ENCODE results near the gene CLIP3.

CLIP3 gene

GRCh38 chr19:36006955-36007354 is 25.7 kb downstream of the CLIP3 start:
- no peak for TF ChIP-seq CTCF (IDR thresholded peaks at IDR 0.05; ENCODE audit: low read depth, low read length)
- DNase-seq (ENCODE audit: low read depth in 2 of 2), result no peak
- H3K4me3 ChIP-seq (replicated peaks in 1 of 2; ENCODE audit: low read depth in 2 of 2, low read length in 2 of 2), result no peak overlapping the region

- TF ChIP-seq CTCF (IDR thresholded peaks at IDR 0.05; ENCODE audit: low read depth, low read length), result no peak
- DNase-seq (ENCODE audit: low read depth in 2 of 2), result no peak
- H3K4me3 ChIP-seq (replicated peaks in 1 of 2; ENCODE audit: low read depth in 2 of 2, low read length in 2 of 2), result no peak overlapping the region
Observed at GRCh38 chr19:36003284-36003683, 29.4 kb downstream of the CLIP3 start.

GRCh38 chr19:36001605-36002004 is 31.1 kb downstream of the CLIP3 start:
- H3K4me3 ChIP-seq (replicated peaks in 1 of 2; ENCODE audit: low read depth in 2 of 2, low read length in 2 of 2), result no peak overlapping the region
- no peak for DNase-seq (ENCODE audit: low read depth in 2 of 2)
- no peak for TF ChIP-seq CTCF (IDR thresholded peaks at IDR 0.05; ENCODE audit: low read depth, low read length)

- no peak for DNase-seq (ENCODE audit: low read depth in 2 of 2)
- H3K4me3 ChIP-seq (replicated peaks in 1 of 2; ENCODE audit: low read depth in 2 of 2, low read length in 2 of 2), result no peak overlapping the region
- TF ChIP-seq CTCF (IDR thresholded peaks at IDR 0.05; ENCODE audit: low read depth, low read length), result no peak
Observed at GRCh38 chr19:35996777-35997176, 35.9 kb downstream of the CLIP3 start.

GRCh38 chr19:35995048-35995993 is 37.4 kb downstream of the CLIP3 start, which contains the start of gene SDHAF1:
Gene SDHAF1, plus strand, starts transcription at chr19:35995188. Its CDS starts 87 bp downstream, at chr19:35995275.
- DNase-seq (ENCODE audit: low read depth in 2 of 2), result peak; percentile 93 to 95
- no peak for TF ChIP-seq CTCF (IDR thresholded peaks at IDR 0.05; ENCODE audit: low read depth, low read length)
- peak within 1 kb of the TSS; percentile 63 to 80 for H3K4me3 ChIP-seq (replicated peaks in 1 of 2; ENCODE audit: low read depth in 2 of 2, low read length in 2 of 2)

- no peak for TF ChIP-seq CTCF (IDR thresholded peaks at IDR 0.05; ENCODE audit: low read depth, low read length)
- DNase-seq (ENCODE audit: low read depth in 2 of 2), result no peak
- peak overlapping the region; percentile 24 to 28 for H3K4me3 ChIP-seq (replicated peaks in 1 of 2; ENCODE audit: low read depth in 2 of 2, low read length in 2 of 2)
Observed at GRCh38 chr19:35993923-35994598, 38.6 kb downstream of the CLIP3 start.
